ENCODE data around the gene ATP9A.

Gene ATP9A

GRCh38 chr20:51607170-51607569 lies 161.0 kb downstream of the ATP9A start:
- Histone ChIP-seq H3K36me3 (ENCODE audit: control insufficient read depth, insufficient read depth, low read length) (no peaks in the 10 kb centered on the region), H3K4me2 (ENCODE audit: low read length) (no peak overlapping the region), H3K79me2 (no peaks in the 10 kb centered on the region), H3K9me3 (ENCODE audit: control insufficient read depth, low read length) (no peaks in the 10 kb centered on the region), H3K9ac (no peak overlapping the region), H3K4me1 (no peaks in the 10 kb centered on the region), H3K27me3 (ENCODE audit: control insufficient read depth, insufficient read depth, low read length) (no peaks in the 10 kb centered on the region), H2AFZ (no peak overlapping the region), H3K4me3 (ENCODE audit: low read depth, low read length) (no peak overlapping the region), H3K27ac (no peak overlapping the region)
- TF ChIP-seq, protein P1, sequence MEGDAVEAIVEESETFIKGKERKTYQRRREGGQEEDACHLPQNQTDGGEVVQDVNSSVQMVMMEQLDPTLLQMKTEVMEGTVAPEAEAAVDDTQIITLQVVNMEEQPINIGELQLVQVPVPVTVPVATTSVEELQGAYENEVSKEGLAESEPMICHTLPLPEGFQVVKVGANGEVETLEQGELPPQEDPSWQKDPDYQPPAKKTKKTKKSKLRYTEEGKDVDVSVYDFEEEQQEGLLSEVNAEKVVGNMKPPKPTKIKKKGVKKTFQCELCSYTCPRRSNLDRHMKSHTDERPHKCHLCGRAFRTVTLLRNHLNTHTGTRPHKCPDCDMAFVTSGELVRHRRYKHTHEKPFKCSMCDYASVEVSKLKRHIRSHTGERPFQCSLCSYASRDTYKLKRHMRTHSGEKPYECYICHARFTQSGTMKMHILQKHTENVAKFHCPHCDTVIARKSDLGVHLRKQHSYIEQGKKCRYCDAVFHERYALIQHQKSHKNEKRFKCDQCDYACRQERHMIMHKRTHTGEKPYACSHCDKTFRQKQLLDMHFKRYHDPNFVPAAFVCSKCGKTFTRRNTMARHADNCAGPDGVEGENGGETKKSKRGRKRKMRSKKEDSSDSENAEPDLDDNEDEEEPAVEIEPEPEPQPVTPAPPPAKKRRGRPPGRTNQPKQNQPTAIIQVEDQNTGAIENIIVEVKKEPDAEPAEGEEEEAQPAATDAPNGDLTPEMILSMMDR (IDR thresholded peaks at IDR 0.05): no peak

DNA sequence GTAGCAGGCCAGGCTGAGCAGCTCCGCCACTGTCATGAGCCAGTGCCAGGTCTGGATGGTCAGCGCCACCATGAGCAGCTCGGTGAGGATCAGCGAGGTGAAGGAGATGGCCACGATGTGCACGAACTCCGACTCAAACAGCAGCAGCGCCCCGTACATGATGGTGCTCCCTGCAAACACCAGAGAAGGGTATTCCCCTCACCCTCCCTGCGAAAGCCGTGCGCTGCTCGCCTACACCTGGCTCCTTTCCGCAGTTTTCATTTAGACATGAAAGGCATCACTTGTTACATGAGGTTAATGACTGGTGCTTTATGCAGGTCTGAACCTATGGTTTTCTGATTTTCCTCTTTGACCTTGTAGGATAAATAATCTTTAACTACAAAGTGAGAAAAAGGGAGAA lies 163.3 kb downstream of the ATP9A start:
- Histone ChIP-seq H3K27me3 (ENCODE audit: control insufficient read depth, insufficient read depth, low read length) (no peaks in the 10 kb centered on the region), H3K36me3 (ENCODE audit: control insufficient read depth, insufficient read depth, low read length) (no peaks in the 10 kb centered on the region), H3K79me2 (no peaks in the 10 kb centered on the region), H3K27ac (no peak overlapping the region), H3K4me1 (no peaks in the 10 kb centered on the region), H3K4me3 (ENCODE audit: low read depth, low read length) (no peak overlapping the region), H3K9me3 (ENCODE audit: control insufficient read depth, low read length) (no peaks in the 10 kb centered on the region), H3K4me2 (ENCODE audit: low read length) (no peak overlapping the region), H3K9ac (no peak overlapping the region), H2AFZ (no peak overlapping the region)
- TF ChIP-seq, protein P1 (IDR thresholded peaks at IDR 0.05): no peak

DNA sequence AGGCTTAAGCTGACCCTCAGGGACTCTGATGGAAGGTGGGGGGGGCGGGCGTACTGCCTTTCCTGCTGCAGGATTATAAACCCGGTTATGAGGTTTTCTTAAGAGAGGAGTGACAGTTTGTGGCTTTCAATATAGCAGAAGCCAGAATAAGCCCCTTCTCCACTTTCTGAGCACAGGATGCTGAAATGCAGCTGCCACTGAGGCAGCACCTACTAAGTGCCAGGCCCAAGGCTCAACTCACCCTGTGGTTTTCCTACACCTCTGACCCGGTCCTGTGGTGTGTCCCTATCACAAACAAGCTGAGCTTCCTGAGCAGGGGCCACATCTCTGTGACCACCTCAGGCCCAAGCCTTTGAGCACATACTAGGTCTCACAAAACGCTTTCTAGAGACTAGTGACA lies 166.1 kb downstream of the ATP9A start:
- Histone ChIP-seq H3K9ac (no peak overlapping the region), H3K4me3 (ENCODE audit: low read depth, low read length) (no peak overlapping the region), H3K27ac (no peak overlapping the region), H3K4me2 (ENCODE audit: low read length) (no peak overlapping the region), H3K79me2 (no peaks in the 10 kb centered on the region), H3K36me3 (ENCODE audit: control insufficient read depth, insufficient read depth, low read length) (no peaks in the 10 kb centered on the region), H3K4me1 (no peaks in the 10 kb centered on the region), H2AFZ (no peak overlapping the region), H3K27me3 (ENCODE audit: control insufficient read depth, insufficient read depth, low read length) (no peaks in the 10 kb centered on the region), H3K9me3 (ENCODE audit: control insufficient read depth, low read length) (no peaks in the 10 kb centered on the region)
- TF ChIP-seq, protein P1 (IDR thresholded peaks at IDR 0.05): no peak

DNA sequence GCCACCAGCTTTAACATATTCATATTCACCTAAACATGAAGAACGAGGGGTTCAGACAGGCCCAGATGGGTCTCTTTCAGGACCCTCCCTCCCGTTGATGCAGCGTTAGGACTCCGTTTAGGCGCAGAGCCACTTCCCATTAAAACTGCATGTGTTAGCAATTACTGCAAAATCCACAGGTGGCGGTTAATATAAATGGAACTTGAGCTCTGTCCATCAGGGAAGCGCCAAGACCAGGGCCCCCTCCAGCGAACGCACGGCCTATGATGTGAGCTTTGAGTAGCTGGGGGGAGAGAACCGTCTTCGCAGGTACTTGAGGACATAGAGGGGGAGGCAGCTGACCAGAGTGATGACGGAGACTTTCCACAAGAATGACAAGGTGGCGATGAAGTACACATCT lies 167.2 kb downstream of the ATP9A start:
- Histone ChIP-seq H3K4me3 (ENCODE audit: low read depth, low read length) (no peak overlapping the region), H3K27me3 (ENCODE audit: control insufficient read depth, insufficient read depth, low read length) (no peaks in the 10 kb centered on the region), H3K4me1 (no peaks in the 10 kb centered on the region), H3K9me3 (ENCODE audit: control insufficient read depth, low read length) (no peaks in the 10 kb centered on the region), H3K36me3 (ENCODE audit: control insufficient read depth, insufficient read depth, low read length) (no peaks in the 10 kb centered on the region), H3K27ac (no peak overlapping the region), H3K4me2 (ENCODE audit: low read length) (no peak overlapping the region), H3K79me2 (no peaks in the 10 kb centered on the region), H2AFZ (no peak overlapping the region), H3K9ac (no peak overlapping the region)
- TF ChIP-seq, protein P1 (IDR thresholded peaks at IDR 0.05): no peak

DNA sequence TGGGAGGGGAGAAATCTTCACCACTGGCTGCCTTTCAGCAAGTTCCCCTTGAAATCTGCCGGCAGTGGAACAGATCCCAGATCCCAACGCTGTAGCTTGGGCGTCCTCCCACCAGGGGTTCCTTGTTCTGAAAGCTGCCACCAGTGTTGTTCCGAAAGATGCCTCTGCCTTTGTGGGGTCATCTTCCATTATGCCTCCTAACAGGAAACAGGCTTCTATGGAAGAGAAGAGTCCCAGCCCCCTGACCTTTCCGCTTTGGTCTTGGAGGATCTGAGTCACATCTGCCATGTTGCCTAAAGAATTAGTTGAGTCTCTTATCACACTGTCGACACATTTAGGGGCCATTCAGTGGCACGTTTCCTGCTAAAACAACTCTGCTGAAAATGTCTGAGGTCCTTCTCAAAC lies 168.2 kb downstream of the ATP9A start:
- Histone ChIP-seq H3K36me3 (ENCODE audit: control insufficient read depth, insufficient read depth, low read length) (no peaks in the 10 kb centered on the region), H3K4me3 (ENCODE audit: low read depth, low read length) (no peak overlapping the region), H3K27me3 (ENCODE audit: control insufficient read depth, insufficient read depth, low read length) (no peaks in the 10 kb centered on the region), H3K9ac (no peak overlapping the region), H3K4me1 (peaks cover under 1% of the 10 kb centered on the region), H2AFZ (no peak overlapping the region), H3K79me2 (no peaks in the 10 kb centered on the region), H3K27ac (no peak overlapping the region), H3K9me3 (ENCODE audit: control insufficient read depth, low read length) (no peaks in the 10 kb centered on the region), H3K4me2 (ENCODE audit: low read length) (no peak overlapping the region)
- TF ChIP-seq, protein P1 (IDR thresholded peaks at IDR 0.05): no peak

Data from parathyroid adenoma (tissue), 2 donors.